Neural crest cell (in vitro differentiated cells): ENCODE results near the gene AGPS. TPM values are rescaled to one million over a fixed set of nuclear protein-coding genes. Genes with fewer than 3 reads are reported as not detected.
"Not testable (repeated sequence)": the region's sequence is repeated elsewhere in the genome, so short reads cannot be mapped to it uniquely, and the experiment has no call there.

ENCODE experiments used
- DNase-seq: peaks from one replicate; pipeline ENCODE4 v3.0.0; 2021; ENCODE audit warnings: low read depth, mixed read lengths, low spot score
- H3K27ac Mint-ChIP-seq: one replicate; pipeline ENCODE4 v1.8.0; 2021; ENCODE audit warnings: mild to moderate bottlenecking, mixed read lengths; ENCODE audit not compliant: unreplicated experiment
- H3K27me3 Mint-ChIP-seq: 2 replicates; pipeline ENCODE4 v1.8.0; 2021; ENCODE audit warnings: low read depth, mild to moderate bottlenecking, mixed read lengths
- H3K36me3 Mint-ChIP-seq: 2 replicates; pipeline ENCODE4 v1.8.0; 2021; ENCODE audit warnings: low read depth, mild to moderate bottlenecking, mixed read lengths
- H3K4me1 Mint-ChIP-seq: 2 replicates; pipeline ENCODE4 v1.8.0; 2021; ENCODE audit warnings: mixed read lengths
- H3K4me3 Mint-ChIP-seq: one replicate; pipeline ENCODE4 v1.8.0; 2021; ENCODE audit warnings: mild to moderate bottlenecking, mixed read lengths
- H3K9me3 Mint-ChIP-seq: 2 replicates; pipeline ENCODE4 v1.8.0; 2021; ENCODE audit warnings: mixed read lengths
- CTCF ChIP-seq: fragments of 200-600 bp; sonication (generic); conservative IDR thresholded peaks from 2 replicates; pipeline ENCODE4 v1.5.0; 2021; ENCODE audit warnings: antibody characterized with exemption, mild to moderate bottlenecking
- total RNA-seq: library from RNA; stranded (reverse); gene quantifications from 2 replicates; pipeline ENCODE4 v1.2.1, GENCODE V29; 2021

The AGPS gene
- total RNA-seq, 1 donor from 2014 or later = 51.5 TPM

GRCh38 chr2:177550264-177551200 is 158.0 kb downstream of the AGPS start:
- no peak for DNase-seq
- Mint-ChIP-seq H3K36me3 (peaks cover 18% of the 10 kb centered on the region), H3K9me3 (peaks cover 9% of the 10 kb centered on the region), H3K4me1 (peaks cover 11% of the 10 kb centered on the region), H3K4me3 (peak overlapping the region; percentile 14), H3K27ac (no peak overlapping the region), H3K27me3 (no peaks in the 10 kb centered on the region)
- TF ChIP-seq CTCF = no peak

DNA sequence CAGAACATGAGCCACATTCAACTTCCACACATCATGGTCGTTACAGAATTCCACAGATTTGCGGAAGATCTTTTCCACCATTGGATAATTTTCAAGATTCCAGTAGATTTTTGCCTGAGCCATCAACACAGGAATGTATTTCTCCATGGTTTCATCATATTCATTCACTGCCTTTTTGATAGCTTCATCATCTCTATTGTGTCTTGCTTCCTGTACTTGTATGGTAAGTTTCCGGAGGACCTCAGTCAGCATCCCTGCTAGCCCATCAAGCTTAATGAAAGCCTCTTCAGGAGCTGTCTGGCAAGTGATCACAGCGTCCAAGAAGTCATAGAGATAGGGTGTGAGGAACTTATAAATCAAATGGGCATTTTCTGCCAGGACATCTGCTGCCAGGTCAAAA is 158.8 kb downstream of the AGPS start:
- not testable (repeated sequence) for H3K27me3 Mint-ChIP-seq, DNase-seq, H3K27ac Mint-ChIP-seq, H3K9me3 Mint-ChIP-seq
- H3K36me3 Mint-ChIP-seq = peaks cover 11% of the 10 kb centered on the region
- peaks cover 11% of the 10 kb centered on the region for H3K4me1 Mint-ChIP-seq
- H3K4me3 Mint-ChIP-seq = peak overlapping the region; percentile 14

DNA sequence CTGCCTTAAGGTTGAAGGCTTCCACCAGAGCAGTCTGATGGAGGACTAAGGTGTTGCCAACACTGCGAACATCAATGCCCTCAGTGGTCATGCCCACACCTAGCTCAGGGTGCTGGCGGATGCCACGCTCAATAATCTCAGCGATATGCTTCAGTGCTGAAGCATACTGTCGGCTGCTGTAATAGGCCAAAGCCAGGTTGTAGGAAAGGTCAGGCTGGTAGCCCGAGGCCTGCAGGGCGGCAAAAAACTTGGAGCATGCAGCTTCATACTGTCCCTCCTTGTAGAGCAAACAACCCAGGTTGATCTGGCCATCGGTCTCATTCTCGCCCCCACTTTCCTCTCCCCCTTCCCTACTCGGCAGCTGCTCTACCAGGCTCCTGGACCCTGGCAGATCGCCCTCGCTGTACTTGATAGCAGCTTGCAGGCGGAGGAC is 159.4 kb downstream of the AGPS start:
- Mint-ChIP-seq H3K9me3 (peaks cover 5% of the 10 kb centered on the region), H3K4me1 (peaks cover 11% of the 10 kb centered on the region), H3K27me3 (no peaks in the 10 kb centered on the region), H3K36me3 (peaks cover 10% of the 10 kb centered on the region), H3K4me3 (peak overlapping the region; percentile 97), H3K27ac (peak overlapping the region; percentile 99)
- no peak for TF ChIP-seq CTCF
- DNase-seq = no peak

- Mint-ChIP-seq H3K4me1 (peaks cover 11% of the 10 kb centered on the region), H3K36me3 (peaks cover 10% of the 10 kb centered on the region), H3K27ac (peak overlapping the region; percentile 99), H3K9me3 (peaks cover 8% of the 10 kb centered on the region), H3K4me3 (peak overlapping the region; percentile 97), H3K27me3 (no peaks in the 10 kb centered on the region)
- no peak for TF ChIP-seq CTCF
- peak; percentile 75 for DNase-seq
Measured at GRCh38 chr2:177552422-177553175, 160.0 kb downstream of the AGPS start.

GRCh38 chr2:177553176-177553884 is 160.8 kb downstream of the AGPS start:
- TF ChIP-seq CTCF = no peak
- DNase-seq = no peak
- Mint-ChIP-seq H3K27ac (peak overlapping the region; percentile 99), H3K9me3 (peaks cover 12% of the 10 kb centered on the region), H3K4me1 (peaks cover 11% of the 10 kb centered on the region), H3K27me3 (no peaks in the 10 kb centered on the region), H3K36me3 (peaks cover 10% of the 10 kb centered on the region), H3K4me3 (peak overlapping the region; percentile 97)
